HepG2 (cell line): ENCODE results near the gene RBM47. TPM values are rescaled to one million over a fixed set of nuclear protein-coding genes. Genes with fewer than 3 reads are reported as not detected.
"Not testable (repeated sequence)": the region's sequence is repeated elsewhere in the genome, so short reads cannot be mapped to it uniquely, and the experiment has no call there.

ENCODE experiments used
- ATAC-seq: fragments of 200-7000 bp; cut with Tn5 transposase; 3 replicates; pipeline ENCODE4 v1.9.1; 2020; ENCODE audit warnings: mild to moderate bottlenecking, moderate library complexity
- BruUV-seq: library from RNA; stranded (reverse); fragments of 400-500 nt; replicated peaks from 2 replicates; lab custom pipeline; 2021; lab: Mats Ljungman, UMichigan
- CTCF ChIA-PET: fragments of 300-600 bp; formaldehyde crosslinking; extraction: SDS; loops from one replicate; lab custom pipeline; 2021; ENCODE audit warnings: low total read pairs, inconsistent platforms, low intra/inter-chr PET ratio; lab: Yijun Ruan, JAX
- POLR2A ChIA-PET: fragments of 350-600 bp; sonication (Branson Sonifier 250); formaldehyde crosslinking; loops from one replicate; lab custom pipeline; 2020; ENCODE audit warnings: antibody characterized with exemption, inconsistent platforms; lab: Yijun Ruan, JAX
- DNase-seq: peaks from one replicate; pipeline ENCODE4 v3.0.0-alpha.2; 2015; ENCODE audit warnings: low spot score
- FAIRE-seq: peaks from 3 replicates; lab custom pipeline; 2011; peaks lifted over from hg19 to GRCh38; lab: Jason Lieb, UNC
- H2AFZ ChIP-seq: one replicate; pipeline ENCODE4 v1.6.1; 2011; ENCODE audit warnings: low read length, inconsistent platforms
- H3K27ac ChIP-seq: fragments of 300-600 bp; 3 replicates; pipeline ENCODE4 v1.8.0; 2011; ENCODE audit warnings: mixed run types, mild to moderate bottlenecking, mixed read lengths, low read length, inconsistent platforms; ENCODE audit not compliant: insufficient read depth; ENCODE audit errors: extremely low read length
- H3K27me3 ChIP-seq, 2 experiments: fragments of 200-600 bp in 1 of 2; 2 replicates in 1 of 2; 3 replicates in 1 of 2; pipeline versions ENCODE4 v1.6.0 to v1.8.0; 2011; ENCODE audit warnings: low read length in 2 of 2, mild to moderate bottlenecking in 2 of 2, moderate library complexity in 2 of 2, inconsistent platforms in 1 of 2; ENCODE audit not compliant: insufficient read depth in 2 of 2, control insufficient read depth in 1 of 2
- H3K36me3 ChIP-seq, 2 experiments: fragments of 200-600 bp in 1 of 2; replicated peaks in 1 of 2; 2 replicates in 1 of 2; 3 replicates in 1 of 2; pipeline versions ENCODE4 v1.5.1 to v1.8.0; 2011; ENCODE audit warnings: low read length in 2 of 2, inconsistent platforms in 1 of 2; ENCODE audit not compliant: insufficient read depth in 2 of 2, control insufficient read depth in 1 of 2
- H3K4me1 ChIP-seq: 2 replicates; pipeline ENCODE4 v1.5.1; 2012; ENCODE audit warnings: low read length, inconsistent platforms; ENCODE audit not compliant: insufficient read depth
- H3K4me2 ChIP-seq: 2 replicates; pipeline ENCODE4 v1.6.0; 2011; ENCODE audit warnings: low read depth, low read length, inconsistent platforms
- H3K4me3 ChIP-seq, 3 experiments: fragments of 200-600 bp in 1 of 3; sonication (generic), shearing (Covaris generic) in 1 of 3; replicated peaks in 1 of 3; 2 replicates each; pipeline ENCODE4 v1.5.1; 2011 to 2016; ENCODE audit warnings: low read length in 3 of 3, inconsistent platforms in 2 of 3, low read depth in 2 of 3, mild to moderate bottlenecking in 2 of 3, control low read depth in 1 of 3, mixed read lengths in 1 of 3; ENCODE audit not compliant: insufficient read depth in 1 of 3
- H3K79me2 ChIP-seq: one replicate; pipeline ENCODE4 v1.6.1; 2011; ENCODE audit warnings: low read length, inconsistent platforms; ENCODE audit not compliant: insufficient read depth
- H3K9ac ChIP-seq: 2 replicates; pipeline ENCODE4 v1.6.0; 2011; ENCODE audit warnings: mild to moderate bottlenecking, low read depth, low read length, inconsistent platforms; ENCODE audit not compliant: insufficient read depth
- H3K9me3 ChIP-seq: 2 replicates; pipeline ENCODE4 v1.5.1; 2012; ENCODE audit warnings: mild to moderate bottlenecking, low read length
- H4K20me1 ChIP-seq: 2 replicates; pipeline ENCODE4 v1.6.0; 2011; ENCODE audit warnings: inconsistent platforms, mild to moderate bottlenecking, low read length, moderate library complexity; ENCODE audit not compliant: insufficient read depth
- HNF4G ChIP-seq, 2 experiments: sonication (generic) in 1 of 2; formaldehyde crosslinking in 1 of 2; IDR thresholded peaks; 2 replicates each; pipeline versions ENCODE4 v1.4.0 to v1.6.1; 2011 to 2020; ENCODE audit warnings: borderline replicate concordance in 2 of 2, low read depth in 2 of 2, mild to moderate bottlenecking in 2 of 2, low read length in 1 of 2, missing genetic modification reagents in 1 of 2, moderate library complexity in 1 of 2
- KDM2A ChIP-seq: sonication (generic); formaldehyde crosslinking; IDR thresholded peaks from 2 replicates; pipeline ENCODE4 v1.4.0; 2020; ENCODE audit warnings: low read depth, missing genetic modification reagents, borderline replicate concordance
- TBX3 ChIP-seq: fragments of 450-650 bp; IDR thresholded peaks from 2 replicates; pipeline ENCODE4 v1.6.1; 2017; ENCODE audit warnings: antibody characterized with exemption, mild to moderate bottlenecking, inconsistent platforms, borderline replicate concordance
- ZNF747 ChIP-seq: sonication (generic); formaldehyde crosslinking; IDR thresholded peaks from 2 replicates; pipeline ENCODE4 v1.8.1; 2023; ENCODE audit warnings: missing genetic modification reagents, mild to moderate bottlenecking, borderline replicate concordance
- WGBS: methylation state at CpG from one replicate; pipeline ENCODE4 v1.1.6; 2017; ENCODE audit warnings: low lambda C conversion rate; 5-methylcytosine and 5-hydroxymethylcytosine counted together
- in situ Hi-C: cut with HindIII; loops from 2 replicates; pipeline ENCODE4 v1.10.0; 2017; ENCODE audit warnings: low pct_unique_long_range_greater_than_20kb; ENCODE audit not compliant: extremely low pct_ligation_motif_present
- intact Hi-C: fragments of 100-400 bp; cut with micrococcal nuclease; formaldehyde crosslinking; loops from one replicate; pipeline ENCODE4 v1.10.0; 2022; ENCODE audit not compliant: unreplicated experiment
- polyA plus RNA-seq, 8 experiments: library from polyadenylated mRNA; depleted of rRNA in 3 of 8; stranded (reverse) in 7 of 8; unstranded in 1 of 8; fragments of >200 nt; fragmentation: Illumina TruSeq in 4 of 8; extraction: Trizol in 4 of 8; gene quantifications; 2 replicates each; pipeline versions ENCODE4 v1.2.1 to v1.2.3, GENCODE V29; 2011 to 2016; ENCODE audit warnings: low read depth in 4 of 8, missing spikeins in 1 of 8, mixed read lengths in 1 of 8; ENCODE audit not compliant: insufficient read depth in 1 of 8
- total RNA-seq, 5 experiments: library from RNA; depleted of rRNA; stranded (reverse); fragments of >200 nt; fragmentation: Illumina TruSeq; extraction: Trizol; gene quantifications; 2 replicates each; pipeline ENCODE4 v1.2.3, GENCODE V29; 2016; ENCODE audit warnings: low read depth in 1 of 5
- TF ChIP-seq, protein P1 (sequence below): IDR thresholded peaks from 2 replicates; pipeline ENCODE4 v1.6.1; 2016; ENCODE audit warnings: low read depth, missing genetic modification reagents, missing compliant biosample characterization

RBM47 gene
- total and polyA plus RNA-seq, 2 of the 13 experiments (the other 11 are each of a cell fraction or from before 2014, with no cell fraction given), result 1.2 to 2.5 TPM

DNA sequence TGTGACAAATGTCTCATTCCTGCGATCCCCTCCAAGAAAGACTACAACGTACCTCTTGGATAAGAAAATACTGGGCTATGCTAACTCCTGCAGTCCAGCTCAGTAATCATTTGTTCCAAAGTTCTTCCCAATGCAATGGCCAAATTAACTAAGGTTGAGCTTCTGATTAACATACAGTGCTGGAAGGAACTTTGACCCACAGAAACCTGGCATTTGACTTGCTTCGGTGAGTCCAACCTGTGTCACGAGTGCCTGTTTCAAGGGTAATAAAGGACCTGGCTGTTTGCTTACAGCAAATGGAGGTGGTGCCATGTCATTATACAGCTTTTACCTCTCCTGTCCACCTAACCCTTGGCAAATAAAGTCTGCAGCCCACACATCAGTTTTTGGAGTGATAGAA lies 83.2 kb downstream of the RBM47 start (continued):
- TF ChIP-seq, protein P1, sequence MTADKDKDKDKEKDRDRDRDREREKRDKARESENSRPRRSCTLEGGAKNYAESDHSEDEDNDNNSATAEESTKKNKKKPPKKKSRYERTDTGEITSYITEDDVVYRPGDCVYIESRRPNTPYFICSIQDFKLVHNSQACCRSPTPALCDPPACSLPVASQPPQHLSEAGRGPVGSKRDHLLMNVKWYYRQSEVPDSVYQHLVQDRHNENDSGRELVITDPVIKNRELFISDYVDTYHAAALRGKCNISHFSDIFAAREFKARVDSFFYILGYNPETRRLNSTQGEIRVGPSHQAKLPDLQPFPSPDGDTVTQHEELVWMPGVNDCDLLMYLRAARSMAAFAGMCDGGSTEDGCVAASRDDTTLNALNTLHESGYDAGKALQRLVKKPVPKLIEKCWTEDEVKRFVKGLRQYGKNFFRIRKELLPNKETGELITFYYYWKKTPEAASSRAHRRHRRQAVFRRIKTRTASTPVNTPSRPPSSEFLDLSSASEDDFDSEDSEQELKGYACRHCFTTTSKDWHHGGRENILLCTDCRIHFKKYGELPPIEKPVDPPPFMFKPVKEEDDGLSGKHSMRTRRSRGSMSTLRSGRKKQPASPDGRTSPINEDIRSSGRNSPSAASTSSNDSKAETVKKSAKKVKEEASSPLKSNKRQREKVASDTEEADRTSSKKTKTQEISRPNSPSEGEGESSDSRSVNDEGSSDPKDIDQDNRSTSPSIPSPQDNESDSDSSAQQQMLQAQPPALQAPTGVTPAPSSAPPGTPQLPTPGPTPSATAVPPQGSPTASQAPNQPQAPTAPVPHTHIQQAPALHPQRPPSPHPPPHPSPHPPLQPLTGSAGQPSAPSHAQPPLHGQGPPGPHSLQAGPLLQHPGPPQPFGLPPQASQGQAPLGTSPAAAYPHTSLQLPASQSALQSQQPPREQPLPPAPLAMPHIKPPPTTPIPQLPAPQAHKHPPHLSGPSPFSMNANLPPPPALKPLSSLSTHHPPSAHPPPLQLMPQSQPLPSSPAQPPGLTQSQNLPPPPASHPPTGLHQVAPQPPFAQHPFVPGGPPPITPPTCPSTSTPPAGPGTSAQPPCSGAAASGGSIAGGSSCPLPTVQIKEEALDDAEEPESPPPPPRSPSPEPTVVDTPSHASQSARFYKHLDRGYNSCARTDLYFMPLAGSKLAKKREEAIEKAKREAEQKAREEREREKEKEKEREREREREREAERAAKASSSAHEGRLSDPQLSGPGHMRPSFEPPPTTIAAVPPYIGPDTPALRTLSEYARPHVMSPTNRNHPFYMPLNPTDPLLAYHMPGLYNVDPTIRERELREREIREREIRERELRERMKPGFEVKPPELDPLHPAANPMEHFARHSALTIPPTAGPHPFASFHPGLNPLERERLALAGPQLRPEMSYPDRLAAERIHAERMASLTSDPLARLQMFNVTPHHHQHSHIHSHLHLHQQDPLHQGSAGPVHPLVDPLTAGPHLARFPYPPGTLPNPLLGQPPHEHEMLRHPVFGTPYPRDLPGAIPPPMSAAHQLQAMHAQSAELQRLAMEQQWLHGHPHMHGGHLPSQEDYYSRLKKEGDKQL, result no peak
- TF ChIP-seq KDM2A (CRISPR knock-in tag) (no peak), ZNF747 (CRISPR knock-in tag) (no peak), TBX3 (peak; percentile 57; the same call in 1 of the 2 replicates), HNF4G (IDR thresholded peaks at IDR 0.05; ENCODE audit: borderline replicate concordance, low read depth, low read length) (peak; percentile 44; the same call in 1 of the 2 replicates), HNF4G (CRISPR knock-in tag; IDR thresholded peaks at IDR 0.05; ENCODE audit: borderline replicate concordance, low read depth) (no peak)

DNA sequence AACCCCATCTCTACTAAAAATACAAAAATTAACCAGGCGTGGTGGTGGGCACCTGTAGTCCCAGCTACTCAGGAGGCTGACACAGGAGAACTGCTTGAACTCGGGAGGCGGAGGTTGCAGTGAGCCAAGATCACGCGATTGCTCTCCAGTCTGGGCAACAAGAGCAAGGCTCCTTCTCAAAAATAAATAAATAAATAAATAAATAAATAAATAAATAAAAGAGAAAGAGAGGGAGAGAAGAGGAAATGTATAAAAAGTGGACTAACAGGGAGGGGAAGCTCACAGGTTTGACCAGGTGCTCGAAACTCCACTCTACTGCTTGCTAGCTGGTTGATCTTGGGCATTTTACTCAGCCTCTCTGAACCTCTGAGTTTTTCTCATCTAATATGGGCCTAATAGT lies 84.2 kb downstream of the RBM47 start:
- FAIRE-seq, H3K79me2 ChIP-seq, intact Hi-C loops, H3K36me3 ChIP-seq, H3K27me3 ChIP-seq, BruUV-seq, H4K20me1 ChIP-seq, H3K27ac ChIP-seq, POLR2A ChIA-PET, H3K9me3 ChIP-seq, ATAC-seq, CTCF ChIA-PET, H3K4me3 ChIP-seq, H2AFZ ChIP-seq, DNase-seq, in situ Hi-C loops, H3K4me2 ChIP-seq, H3K9ac ChIP-seq: not testable (repeated sequence)
- 92% methylated on average over 6 of the region's 6 CpGs for WGBS
- peaks cover 33% of the 10 kb centered on the region for H3K4me1 ChIP-seq
